Keratinocyte (primary cell): ENCODE measurements around the gene NRDC.

Source experiments
- CTCF ChIP-seq, 3 experiments: IDR thresholded peaks in 1 of 3; conservative IDR thresholded peaks in 1 of 3; optimal IDR thresholded peaks in 1 of 3; 2 replicates in 2 of 3; 3 replicates in 1 of 3; pipeline versions ENCODE3 to v1.5.1; 2011; ENCODE audit warnings: low read length in 3 of 3, mild to moderate bottlenecking in 3 of 3, moderate library complexity in 2 of 3, control low read depth in 1 of 3, inconsistent platforms in 1 of 3; ENCODE audit not compliant: insufficient read depth in 2 of 3; ENCODE audit errors: extremely low read depth in 1 of 3
- EZH2 ChIP-seq: IDR thresholded peaks from one replicate; pipeline ENCODE4 v1.6.1; 2012; ENCODE audit warnings: inconsistent platforms, mild to moderate bottlenecking, low read length, moderate library complexity

DNA sequence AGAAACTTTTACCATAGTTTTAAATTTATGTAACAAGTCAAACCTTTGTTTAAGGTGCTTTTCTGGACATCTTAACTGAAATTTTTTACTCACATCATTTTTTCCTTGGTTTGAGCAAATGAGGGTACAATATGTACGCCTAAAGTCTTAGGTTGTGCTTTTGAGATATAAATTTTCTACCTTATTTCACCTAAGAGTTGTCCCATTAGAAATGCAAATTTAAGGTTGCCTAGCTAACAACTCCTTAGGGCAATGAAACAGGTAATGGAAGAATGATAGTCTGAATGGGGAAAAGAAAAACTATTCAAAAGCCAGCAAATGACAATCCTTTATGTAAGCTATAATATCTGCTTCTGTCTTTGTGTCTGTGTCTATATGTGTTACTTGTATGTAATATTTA, 19.6 kb downstream of the NRDC start:
- TF ChIP-seq CTCF (optimal IDR thresholded peaks at IDR 0.05 in 1 of 3, IDR thresholded peaks at IDR 0.05 in 1 of 3, conservative IDR thresholded peaks at IDR 0.05 in 1 of 3; ENCODE audit: extremely low read depth in 1 of 3, insufficient read depth in 2 of 3, low read length in 3 of 3) (no peak), EZH2 (no peak)
